GM12873 (cell line): ENCODE data around the gene ARHGAP10.

Experiments used
- CTCF ChIP-seq: IDR thresholded peaks from 2 replicates; pipeline ENCODE4 v1.5.1; 2012; ENCODE audit warnings: low read depth, mild to moderate bottlenecking, moderate library complexity, low read length, control low read depth; ENCODE audit not compliant: insufficient read depth; ENCODE audit errors: missing control alignments

Gene ARHGAP10

GRCh38 chr4:148004228-148004857, 272.5 kb downstream of the ARHGAP10 start:
- no peak for TF ChIP-seq CTCF

GRCh38 chr4:148006001-148006400, 274.1 kb downstream of the ARHGAP10 start:
- TF ChIP-seq CTCF = no peak

GRCh38 chr4:148007314-148007760, 275.4 kb downstream of the ARHGAP10 start:
- no peak for TF ChIP-seq CTCF

GRCh38 chr4:148007792-148008191, 275.9 kb downstream of the ARHGAP10 start:
- TF ChIP-seq CTCF = no peak

- TF ChIP-seq CTCF = no peak
Measured at GRCh38 chr4:148015058-148015457, 283.2 kb downstream of the ARHGAP10 start.

- no peak for TF ChIP-seq CTCF
Measured at GRCh38 chr4:148015468-148015867, 283.6 kb downstream of the ARHGAP10 start.

GRCh38 chr4:148016063-148016637, 284.3 kb downstream of the ARHGAP10 start:
- TF ChIP-seq CTCF = no peak
